ENCODE data around the gene HTT.

DNA sequence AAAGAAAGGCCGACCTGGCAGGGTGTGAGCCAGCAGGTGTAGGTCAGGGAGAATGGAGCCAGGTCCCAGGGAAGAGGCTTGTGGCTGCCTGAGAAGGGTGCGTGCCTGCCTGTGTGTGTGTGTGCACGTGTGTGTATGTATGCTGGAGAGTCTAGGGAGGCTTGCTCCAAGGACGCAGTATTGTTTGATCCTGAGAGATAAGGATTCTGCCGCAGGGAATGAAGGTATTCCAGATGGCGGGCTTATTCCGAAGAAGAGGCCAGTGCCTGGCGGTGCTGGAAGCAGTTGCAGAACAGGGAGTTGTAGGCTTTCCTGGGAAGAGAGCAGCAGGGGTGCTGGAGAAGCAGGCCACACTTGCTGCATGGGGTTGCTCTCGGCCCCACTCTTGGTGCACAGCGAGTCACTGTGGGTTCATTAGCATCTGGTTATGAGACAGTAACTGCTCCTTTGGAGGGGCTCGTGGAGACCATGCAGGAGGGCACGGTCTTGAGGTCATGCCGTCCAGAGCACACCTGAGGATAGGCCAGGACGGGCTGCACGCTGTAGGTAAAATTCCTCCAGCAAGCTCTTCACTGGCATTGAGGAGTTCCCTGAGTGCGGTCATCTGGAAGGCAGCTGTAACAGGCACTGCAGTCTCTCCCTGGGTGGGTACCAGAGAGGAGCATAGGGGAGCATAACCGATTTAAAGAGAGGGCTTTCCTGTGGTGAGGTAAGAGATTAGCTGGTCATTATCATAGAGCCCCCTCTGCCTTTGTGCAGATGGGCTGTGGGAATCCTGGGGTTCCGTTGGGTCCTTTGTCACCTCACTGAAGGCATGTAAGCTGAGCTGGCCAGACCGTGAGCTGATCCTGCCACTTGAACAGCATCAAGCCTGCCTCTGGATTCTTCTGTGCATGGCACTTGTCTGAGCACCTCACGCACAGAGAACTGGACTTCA, 144.6 kb downstream of the HTT start:
- TF ChIP-seq RAD21 (IDR thresholded peaks at IDR 0.05) = no peak
- TF ChIP-seq, protein P1, sequence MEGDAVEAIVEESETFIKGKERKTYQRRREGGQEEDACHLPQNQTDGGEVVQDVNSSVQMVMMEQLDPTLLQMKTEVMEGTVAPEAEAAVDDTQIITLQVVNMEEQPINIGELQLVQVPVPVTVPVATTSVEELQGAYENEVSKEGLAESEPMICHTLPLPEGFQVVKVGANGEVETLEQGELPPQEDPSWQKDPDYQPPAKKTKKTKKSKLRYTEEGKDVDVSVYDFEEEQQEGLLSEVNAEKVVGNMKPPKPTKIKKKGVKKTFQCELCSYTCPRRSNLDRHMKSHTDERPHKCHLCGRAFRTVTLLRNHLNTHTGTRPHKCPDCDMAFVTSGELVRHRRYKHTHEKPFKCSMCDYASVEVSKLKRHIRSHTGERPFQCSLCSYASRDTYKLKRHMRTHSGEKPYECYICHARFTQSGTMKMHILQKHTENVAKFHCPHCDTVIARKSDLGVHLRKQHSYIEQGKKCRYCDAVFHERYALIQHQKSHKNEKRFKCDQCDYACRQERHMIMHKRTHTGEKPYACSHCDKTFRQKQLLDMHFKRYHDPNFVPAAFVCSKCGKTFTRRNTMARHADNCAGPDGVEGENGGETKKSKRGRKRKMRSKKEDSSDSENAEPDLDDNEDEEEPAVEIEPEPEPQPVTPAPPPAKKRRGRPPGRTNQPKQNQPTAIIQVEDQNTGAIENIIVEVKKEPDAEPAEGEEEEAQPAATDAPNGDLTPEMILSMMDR (IDR thresholded peaks at IDR 0.05; ENCODE audit: low read depth, low read length, missing input control) = no peak
- no peak for TF ChIP-seq JUND (IDR thresholded peaks at IDR 0.05)
- TF ChIP-seq, protein P2, sequence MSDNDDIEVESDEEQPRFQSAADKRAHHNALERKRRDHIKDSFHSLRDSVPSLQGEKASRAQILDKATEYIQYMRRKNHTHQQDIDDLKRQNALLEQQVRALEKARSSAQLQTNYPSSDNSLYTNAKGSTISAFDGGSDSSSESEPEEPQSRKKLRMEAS (IDR thresholded peaks at IDR 0.05) = no peak
- no peak for TF ChIP-seq YY1 (IDR thresholded peaks at IDR 0.05)
